ENCODE measurements around the gene BCCIP.

Gene BCCIP

DNA sequence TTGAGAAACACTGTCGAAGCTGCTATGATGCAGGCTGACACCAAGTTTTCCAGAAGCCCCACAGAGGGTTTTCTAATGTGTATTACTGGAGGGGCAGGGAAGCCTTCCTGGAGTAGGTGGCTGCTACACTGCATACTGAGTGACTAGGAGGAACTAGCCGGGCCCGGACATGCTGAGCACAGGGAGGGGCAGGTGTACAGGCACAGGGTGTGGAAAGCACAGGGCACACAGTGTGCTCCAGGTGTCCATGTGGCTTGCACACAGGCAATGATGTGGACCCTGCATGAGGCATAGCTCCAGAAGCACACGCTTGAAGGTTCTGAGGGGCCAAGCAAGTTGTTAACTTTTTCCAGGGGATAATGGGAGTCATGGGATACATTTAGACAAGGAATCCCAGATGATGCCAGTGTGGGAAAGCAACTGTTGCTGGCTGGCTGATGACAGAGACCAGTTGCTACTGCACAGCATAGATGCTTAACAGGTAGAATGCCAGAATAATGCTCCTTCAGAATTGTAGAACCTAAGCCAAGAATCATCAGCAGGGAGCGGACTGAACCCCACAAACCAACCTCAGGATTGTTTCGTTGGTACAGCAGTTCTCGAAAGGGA, 43.2 kb downstream of the BCCIP start:
- Histone ChIP-seq H3K9ac (ENCODE audit: low read length) (no peak overlapping the region), H3K27me3 (ENCODE audit: low read length) (no peaks in the 10 kb centered on the region), H3K4me3 (ENCODE audit: insufficient read depth, low read length, poor library complexity, severe bottlenecking) (no peak overlapping the region), H3K36me3 (ENCODE audit: low read length) (no peaks in the 10 kb centered on the region), H3K9me3 (ENCODE audit: insufficient read depth, low read length) (no peaks in the 10 kb centered on the region), H3F3A (ENCODE audit: insufficient read depth) (no peaks in the 10 kb centered on the region), H3K27ac (ENCODE audit: low read depth, low read length) (no peak overlapping the region), H3K9me2 (replicated peaks; ENCODE audit: insufficient read depth, low read length) (no peaks in the 10 kb centered on the region), H3K79me2 (ENCODE audit: insufficient read depth, low read length) (no peaks in the 10 kb centered on the region), H3K4me2 (ENCODE audit: low read depth, low read length, poor library complexity, severe bottlenecking) (no peak overlapping the region), H4K20me1 (ENCODE audit: low read depth, low read length) (no peaks in the 10 kb centered on the region), H2AFZ (ENCODE audit: low read depth, low read length, severe bottlenecking) (no peak overlapping the region)
- TF ChIP-seq, protein P1, sequence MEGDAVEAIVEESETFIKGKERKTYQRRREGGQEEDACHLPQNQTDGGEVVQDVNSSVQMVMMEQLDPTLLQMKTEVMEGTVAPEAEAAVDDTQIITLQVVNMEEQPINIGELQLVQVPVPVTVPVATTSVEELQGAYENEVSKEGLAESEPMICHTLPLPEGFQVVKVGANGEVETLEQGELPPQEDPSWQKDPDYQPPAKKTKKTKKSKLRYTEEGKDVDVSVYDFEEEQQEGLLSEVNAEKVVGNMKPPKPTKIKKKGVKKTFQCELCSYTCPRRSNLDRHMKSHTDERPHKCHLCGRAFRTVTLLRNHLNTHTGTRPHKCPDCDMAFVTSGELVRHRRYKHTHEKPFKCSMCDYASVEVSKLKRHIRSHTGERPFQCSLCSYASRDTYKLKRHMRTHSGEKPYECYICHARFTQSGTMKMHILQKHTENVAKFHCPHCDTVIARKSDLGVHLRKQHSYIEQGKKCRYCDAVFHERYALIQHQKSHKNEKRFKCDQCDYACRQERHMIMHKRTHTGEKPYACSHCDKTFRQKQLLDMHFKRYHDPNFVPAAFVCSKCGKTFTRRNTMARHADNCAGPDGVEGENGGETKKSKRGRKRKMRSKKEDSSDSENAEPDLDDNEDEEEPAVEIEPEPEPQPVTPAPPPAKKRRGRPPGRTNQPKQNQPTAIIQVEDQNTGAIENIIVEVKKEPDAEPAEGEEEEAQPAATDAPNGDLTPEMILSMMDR (IDR thresholded peaks at IDR 0.05; ENCODE audit: insufficient read depth, low read length, poor library complexity, severe bottlenecking) = no peak

DNA sequence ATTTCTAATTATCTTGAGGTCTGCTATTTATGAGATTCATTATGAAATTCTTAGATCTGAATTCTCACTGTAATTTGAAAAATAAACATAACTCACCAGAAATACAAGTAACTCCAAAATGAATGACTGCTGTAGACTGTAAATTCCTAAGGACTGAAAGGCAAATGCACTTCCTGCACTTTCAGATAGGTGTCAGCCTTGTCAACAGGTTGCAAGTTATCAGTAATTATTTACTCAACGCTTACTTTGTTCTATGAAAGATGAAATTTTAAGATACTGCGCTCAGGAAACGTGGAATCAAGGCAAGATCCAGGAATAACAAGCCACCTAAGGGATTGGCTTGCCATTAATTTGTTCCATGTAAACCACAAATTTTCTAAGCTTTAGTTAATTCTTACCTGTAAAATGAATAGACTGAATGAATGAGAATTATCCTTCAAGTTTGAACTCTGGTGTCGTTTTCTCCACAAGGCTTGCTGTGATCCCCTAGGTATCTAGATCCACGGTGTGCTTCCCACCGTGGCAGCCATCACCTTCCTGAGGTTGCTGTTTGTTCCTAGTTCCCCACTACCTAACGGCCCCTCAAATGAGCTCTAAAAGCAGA, 45.1 kb downstream of the BCCIP start:
- H3K9me2 ChIP-seq (replicated peaks; ENCODE audit: insufficient read depth, low read length) = no peaks in the 10 kb centered on the region
- H2AFZ ChIP-seq (ENCODE audit: low read depth, low read length, severe bottlenecking) = no peak overlapping the region
- H3K4me2 ChIP-seq (ENCODE audit: low read depth, low read length, poor library complexity, severe bottlenecking) = no peak overlapping the region
- H3K4me3 ChIP-seq (ENCODE audit: insufficient read depth, low read length, poor library complexity, severe bottlenecking) = no peak overlapping the region
- no peaks in the 10 kb centered on the region for H4K20me1 ChIP-seq (ENCODE audit: low read depth, low read length)
- no peak overlapping the region for H3K27ac ChIP-seq (ENCODE audit: low read depth, low read length)
- H3K27me3 ChIP-seq (ENCODE audit: low read length) = no peaks in the 10 kb centered on the region
- H3K9me3 ChIP-seq (ENCODE audit: insufficient read depth, low read length) = no peaks in the 10 kb centered on the region
- H3K79me2 ChIP-seq (ENCODE audit: insufficient read depth, low read length) = no peaks in the 10 kb centered on the region
- H3F3A ChIP-seq (ENCODE audit: insufficient read depth) = no peaks in the 10 kb centered on the region
- no peak overlapping the region for H3K9ac ChIP-seq (ENCODE audit: low read length)
- TF ChIP-seq EZH2phosphoT487 (conservative IDR thresholded peaks at IDR 0.05; ENCODE audit: low read length) = no peak
- TF ChIP-seq, protein P1 (IDR thresholded peaks at IDR 0.05; ENCODE audit: insufficient read depth, low read length, poor library complexity, severe bottlenecking) = peak; percentile 71
- no peaks in the 10 kb centered on the region for H3K36me3 ChIP-seq (ENCODE audit: low read length)

GRCh38 chr10:125871338-125871737, 48.0 kb downstream of the BCCIP start:
- Histone ChIP-seq H3K4me3 (ENCODE audit: insufficient read depth, low read length, poor library complexity, severe bottlenecking) (no peak overlapping the region), H3K9me3 (ENCODE audit: insufficient read depth, low read length) (peaks cover 8% of the 10 kb centered on the region; the same call in 1 of the 2 replicates), H3K79me2 (ENCODE audit: insufficient read depth, low read length) (no peaks in the 10 kb centered on the region), H2AFZ (ENCODE audit: low read depth, low read length, severe bottlenecking) (no peak overlapping the region), H3K9ac (ENCODE audit: low read length) (no peak overlapping the region), H4K20me1 (ENCODE audit: low read depth, low read length) (no peaks in the 10 kb centered on the region), H3K9me2 (replicated peaks; ENCODE audit: insufficient read depth, low read length) (no peaks in the 10 kb centered on the region), H3K36me3 (ENCODE audit: low read length) (0 out of 2 replicates have a peak, but pooled peaks cover 3% of the 10 kb centered on the region), H3F3A (ENCODE audit: insufficient read depth) (no peaks in the 10 kb centered on the region), H3K27me3 (ENCODE audit: low read length) (no peaks in the 10 kb centered on the region), H3K4me2 (ENCODE audit: low read depth, low read length, poor library complexity, severe bottlenecking) (no peak overlapping the region), H3K27ac (ENCODE audit: low read depth, low read length) (no peak overlapping the region)
- no peak for TF ChIP-seq EZH2phosphoT487 (conservative IDR thresholded peaks at IDR 0.05; ENCODE audit: low read length)
- TF ChIP-seq, protein P1 (IDR thresholded peaks at IDR 0.05; ENCODE audit: insufficient read depth, low read length, poor library complexity, severe bottlenecking) = no peak

All from SU-DHL-6 (cell line).